ENCODE results near the gene CCDC40. TPM values are rescaled to one million over a fixed set of nuclear protein-coding genes. Genes with fewer than 3 reads are reported as not detected.
A peak's percentile ranks its signal among the peaks of the same experiment; 100 is the strongest.

Gene CCDC40
- total and polyA plus RNA-seq, 2 of the 13 experiments (the other 11 are each of a cell fraction or from before 2014, with no cell fraction given), result 4.1 to 5.5 TPM

DNA sequence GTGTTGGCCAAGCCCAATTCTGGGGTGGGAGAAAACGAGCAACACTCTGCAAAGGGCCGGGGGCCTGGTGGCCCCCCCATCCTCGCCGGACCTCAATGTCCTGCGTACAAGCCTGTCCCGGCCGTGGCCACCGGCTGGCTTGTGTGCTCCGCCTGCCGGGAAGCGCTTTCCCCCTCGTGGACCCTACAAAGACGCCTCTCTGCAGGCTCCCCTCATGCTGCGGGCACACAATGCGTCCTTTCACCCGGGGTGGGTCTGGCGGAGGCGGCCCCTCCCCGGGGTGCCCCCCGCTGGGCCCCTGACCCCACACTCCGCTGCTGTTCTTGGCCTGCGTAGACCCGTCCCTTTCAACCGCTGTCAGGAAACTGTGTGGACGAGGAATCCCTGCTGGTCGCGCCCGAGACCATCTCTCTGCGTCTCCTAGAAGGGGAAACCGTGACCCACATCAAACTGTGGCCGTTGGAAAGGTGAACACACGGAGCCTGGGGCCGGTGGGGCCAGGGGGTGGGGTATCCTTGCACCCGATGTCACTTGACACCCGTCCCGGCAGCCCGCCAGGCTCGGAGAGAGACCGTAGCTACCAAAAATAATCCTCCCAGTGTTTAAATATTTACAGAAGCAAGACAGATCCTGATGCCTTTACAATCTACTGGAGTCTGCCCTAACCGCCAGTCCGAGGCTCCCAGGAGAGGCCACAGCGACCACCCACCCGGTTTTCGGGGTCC is 44.4 kb upstream of the CCDC40 start (continued):
- TF ChIP-seq, protein P1, sequence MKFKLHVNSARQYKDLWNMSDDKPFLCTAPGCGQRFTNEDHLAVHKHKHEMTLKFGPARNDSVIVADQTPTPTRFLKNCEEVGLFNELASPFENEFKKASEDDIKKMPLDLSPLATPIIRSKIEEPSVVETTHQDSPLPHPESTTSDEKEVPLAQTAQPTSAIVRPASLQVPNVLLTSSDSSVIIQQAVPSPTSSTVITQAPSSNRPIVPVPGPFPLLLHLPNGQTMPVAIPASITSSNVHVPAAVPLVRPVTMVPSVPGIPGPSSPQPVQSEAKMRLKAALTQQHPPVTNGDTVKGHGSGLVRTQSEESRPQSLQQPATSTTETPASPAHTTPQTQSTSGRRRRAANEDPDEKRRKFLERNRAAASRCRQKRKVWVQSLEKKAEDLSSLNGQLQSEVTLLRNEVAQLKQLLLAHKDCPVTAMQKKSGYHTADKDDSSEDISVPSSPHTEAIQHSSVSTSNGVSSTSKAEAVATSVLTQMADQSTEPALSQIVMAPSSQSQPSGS (CRISPR knock-in tag; IDR thresholded peaks at IDR 0.05), result peak; percentile 27; the same call in 1 of the 2 replicates
- no peak for TF ChIP-seq ZNF468 (CRISPR knock-in tag; IDR thresholded peaks at IDR 0.05)
- peak in 1 of 2 experiments; percentile 68; a peak in 1 of 4 replicates for TF ChIP-seq POLR2A (IDR thresholded peaks at IDR 0.05; ENCODE audit: insufficient read depth in 1 of 2, low read depth in 2 of 2, low read length in 2 of 2)
- TF ChIP-seq BCL6 (CRISPR knock-in tag; IDR thresholded peaks at IDR 0.05), result peak; percentile 64
- no peak for TF ChIP-seq ZNF598 (CRISPR knock-in tag; IDR thresholded peaks at IDR 0.05; ENCODE audit: borderline replicate concordance)
- TF ChIP-seq, protein P2, sequence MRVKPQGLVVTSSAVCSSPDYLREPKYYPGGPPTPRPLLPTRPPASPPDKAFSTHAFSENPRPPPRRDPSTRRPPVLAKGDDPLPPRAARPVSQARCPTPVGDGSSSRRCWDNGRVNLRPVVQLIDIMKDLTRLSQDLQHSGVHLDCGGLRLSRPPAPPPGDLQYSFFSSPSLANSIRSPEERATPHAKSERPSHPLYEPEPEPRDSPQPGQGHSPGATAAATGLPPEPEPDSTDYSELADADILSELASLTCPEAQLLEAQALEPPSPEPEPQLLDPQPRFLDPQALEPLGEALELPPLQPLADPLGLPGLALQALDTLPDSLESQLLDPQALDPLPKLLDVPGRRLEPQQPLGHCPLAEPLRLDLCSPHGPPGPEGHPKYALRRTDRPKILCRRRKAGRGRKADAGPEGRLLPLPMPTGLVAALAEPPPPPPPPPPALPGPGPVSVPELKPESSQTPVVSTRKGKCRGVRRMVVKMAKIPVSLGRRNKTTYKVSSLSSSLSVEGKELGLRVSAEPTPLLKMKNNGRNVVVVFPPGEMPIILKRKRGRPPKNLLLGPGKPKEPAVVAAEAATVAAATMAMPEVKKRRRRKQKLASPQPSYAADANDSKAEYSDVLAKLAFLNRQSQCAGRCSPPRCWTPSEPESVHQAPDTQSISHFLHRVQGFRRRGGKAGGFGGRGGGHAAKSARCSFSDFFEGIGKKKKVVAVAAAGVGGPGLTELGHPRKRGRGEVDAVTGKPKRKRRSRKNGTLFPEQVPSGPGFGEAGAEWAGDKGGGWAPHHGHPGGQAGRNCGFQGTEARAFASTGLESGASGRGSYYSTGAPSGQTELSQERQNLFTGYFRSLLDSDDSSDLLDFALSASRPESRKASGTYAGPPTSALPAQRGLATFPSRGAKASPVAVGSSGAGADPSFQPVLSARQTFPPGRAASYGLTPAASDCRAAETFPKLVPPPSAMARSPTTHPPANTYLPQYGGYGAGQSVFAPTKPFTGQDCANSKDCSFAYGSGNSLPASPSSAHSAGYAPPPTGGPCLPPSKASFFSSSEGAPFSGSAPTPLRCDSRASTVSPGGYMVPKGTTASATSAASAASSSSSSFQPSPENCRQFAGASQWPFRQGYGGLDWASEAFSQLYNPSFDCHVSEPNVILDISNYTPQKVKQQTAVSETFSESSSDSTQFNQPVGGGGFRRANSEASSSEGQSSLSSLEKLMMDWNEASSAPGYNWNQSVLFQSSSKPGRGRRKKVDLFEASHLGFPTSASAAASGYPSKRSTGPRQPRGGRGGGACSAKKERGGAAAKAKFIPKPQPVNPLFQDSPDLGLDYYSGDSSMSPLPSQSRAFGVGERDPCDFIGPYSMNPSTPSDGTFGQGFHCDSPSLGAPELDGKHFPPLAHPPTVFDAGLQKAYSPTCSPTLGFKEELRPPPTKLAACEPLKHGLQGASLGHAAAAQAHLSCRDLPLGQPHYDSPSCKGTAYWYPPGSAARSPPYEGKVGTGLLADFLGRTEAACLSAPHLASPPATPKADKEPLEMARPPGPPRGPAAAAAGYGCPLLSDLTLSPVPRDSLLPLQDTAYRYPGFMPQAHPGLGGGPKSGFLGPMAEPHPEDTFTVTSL (CRISPR knock-in tag; IDR thresholded peaks at IDR 0.05; ENCODE audit: borderline replicate concordance), result no peak
- TF ChIP-seq GABPB1 (CRISPR knock-in tag; IDR thresholded peaks at IDR 0.05), result peak; percentile 62
- 0 out of 2 replicates have a peak, but pooled peaks have one; percentile 46 for TF ChIP-seq ZNF749 (CRISPR knock-in tag; IDR thresholded peaks at IDR 0.05; ENCODE audit: borderline replicate concordance)
- TF ChIP-seq ASH2L (IDR thresholded peaks at IDR 0.05; ENCODE audit: insufficient read length, low read depth, low read length), result peak; percentile 74
- peak; percentile 41 for TF ChIP-seq ZNF143 (CRISPR knock-in tag; IDR thresholded peaks at IDR 0.05)
- TF ChIP-seq MBNL3 (CRISPR knock-in tag; conservative IDR thresholded peaks at IDR 0.05), result no peak
- TF ChIP-seq BRD4 (CRISPR knock-in tag; IDR thresholded peaks at IDR 0.05), result peak; percentile 51; the same call in 1 of the 2 replicates
- no peak for TF ChIP-seq ZNF572 (CRISPR knock-in tag; IDR thresholded peaks at IDR 0.05)
- TF ChIP-seq ZFP37 (CRISPR knock-in tag; IDR thresholded peaks at IDR 0.05; ENCODE audit: borderline replicate concordance), result no peak; the same call in 1 of the 2 replicates
- peak; percentile 81; the same call in 1 of the 2 replicates for TF ChIP-seq HNRNPL (IDR thresholded peaks at IDR 0.05; ENCODE audit: low read depth, low read length)
- peak; percentile 86 for TF ChIP-seq KLF6 (CRISPR knock-in tag; IDR thresholded peaks at IDR 0.05)
- TF ChIP-seq ZNF746 (CRISPR knock-in tag; IDR thresholded peaks at IDR 0.05), result peak; percentile 82
- TF ChIP-seq TCF12 (IDR thresholded peaks at IDR 0.05), result no peak
- TF ChIP-seq TCF12 (CRISPR knock-in tag; IDR thresholded peaks at IDR 0.05), result peak; percentile 75
